ENCODE measurements around the gene PIK3C2A.

DNA sequence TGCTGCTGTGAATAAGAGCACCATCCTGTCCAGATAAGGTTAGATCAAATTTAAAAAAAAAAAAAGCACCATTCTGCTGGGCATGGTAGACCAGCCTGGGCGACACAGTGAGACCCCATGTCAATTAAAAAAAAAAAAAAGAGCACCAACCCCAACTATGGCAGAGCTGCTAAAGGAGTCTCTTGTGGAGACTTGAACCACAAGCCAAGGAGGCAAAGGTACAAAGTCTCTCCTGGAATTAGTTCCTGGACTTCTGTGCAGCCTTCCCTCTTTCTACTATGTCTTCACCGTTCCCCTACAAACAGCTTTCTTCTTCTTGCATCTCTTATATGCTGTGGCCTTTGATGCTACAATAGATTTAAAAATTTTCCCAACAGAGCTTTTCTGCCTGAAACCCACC lies 1.3 kb downstream of the PIK3C2A start:
- no peak for TF ChIP-seq EZH2 (IDR thresholded peaks at IDR 0.05; ENCODE audit: low read length)
- no peak for TF ChIP-seq CTCF (optimal IDR thresholded peaks at IDR 0.05 in 1 of 3, IDR thresholded peaks at IDR 0.05 in 1 of 3, conservative IDR thresholded peaks at IDR 0.05 in 1 of 3; ENCODE audit: extremely low read depth in 1 of 3, insufficient read depth in 2 of 3, low read length in 3 of 3)

Data from keratinocyte (primary cell).